ENCODE results near the gene SERPINE2.
"Not testable (repeated sequence)": the region's sequence is repeated elsewhere in the genome, so short reads cannot be mapped to it uniquely, and the experiment has no call there.

The SERPINE2 gene

DNA sequence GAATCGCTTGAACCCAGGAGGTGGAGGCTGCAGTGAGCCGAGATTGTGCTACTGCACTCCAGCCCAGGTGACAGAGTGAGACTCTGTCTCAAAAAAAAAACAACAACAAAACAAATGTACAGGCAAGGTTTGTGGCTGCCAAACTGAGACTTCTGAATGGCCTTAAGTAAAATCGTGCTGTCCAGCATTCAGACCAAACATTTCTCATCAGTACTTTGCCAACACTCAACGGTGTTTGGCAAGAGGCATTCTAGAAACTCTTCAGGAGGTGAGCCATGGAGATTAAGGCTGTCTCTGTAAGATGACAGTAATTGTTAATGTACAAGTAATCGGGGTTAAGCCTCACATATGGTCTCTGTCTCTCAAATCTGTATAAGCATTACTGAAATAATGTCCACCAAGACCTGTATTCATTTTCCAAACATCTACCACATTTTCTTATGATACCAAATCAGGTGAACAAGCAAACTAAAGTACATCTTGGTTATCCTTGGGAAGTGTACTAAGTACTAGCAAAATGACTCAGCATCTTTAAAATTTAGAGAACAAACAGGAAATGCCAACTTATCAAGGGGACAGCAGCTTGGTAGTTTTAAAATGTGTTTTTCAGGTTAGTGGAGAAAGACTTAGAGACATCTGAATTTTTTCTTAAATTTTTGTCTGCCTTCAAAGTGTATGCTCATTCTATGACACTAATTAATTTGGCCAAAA, 29.3 kb downstream of the SERPINE2 start:
- no peak for DNase-seq

DNA sequence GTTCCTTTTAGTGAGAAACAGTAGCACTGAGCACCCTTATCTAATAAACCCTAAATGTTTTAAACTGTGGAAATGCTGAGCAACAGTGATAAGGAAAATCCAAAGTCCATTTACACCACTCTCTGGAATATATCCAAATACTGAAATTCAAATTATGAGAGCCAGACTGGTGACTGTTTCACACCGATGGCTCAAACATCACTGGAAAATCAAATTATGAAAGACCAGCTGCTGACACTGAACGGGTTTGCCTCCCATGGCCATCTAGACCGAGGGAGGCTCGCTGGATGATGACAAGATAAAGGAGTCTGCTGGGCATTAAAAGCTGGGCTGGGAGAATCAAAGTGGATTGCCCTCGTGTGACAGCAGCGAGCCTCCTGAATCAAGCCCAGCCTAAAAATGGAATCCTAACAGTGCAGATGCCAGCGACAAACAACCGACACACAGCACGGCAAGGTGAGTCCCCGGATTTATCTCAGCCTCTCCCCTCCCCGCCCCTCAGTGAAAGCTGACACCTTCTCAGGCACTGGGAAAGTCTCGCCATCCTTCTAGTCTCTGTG, 30.3 kb downstream of the SERPINE2 start:
- no peak for DNase-seq

DNA sequence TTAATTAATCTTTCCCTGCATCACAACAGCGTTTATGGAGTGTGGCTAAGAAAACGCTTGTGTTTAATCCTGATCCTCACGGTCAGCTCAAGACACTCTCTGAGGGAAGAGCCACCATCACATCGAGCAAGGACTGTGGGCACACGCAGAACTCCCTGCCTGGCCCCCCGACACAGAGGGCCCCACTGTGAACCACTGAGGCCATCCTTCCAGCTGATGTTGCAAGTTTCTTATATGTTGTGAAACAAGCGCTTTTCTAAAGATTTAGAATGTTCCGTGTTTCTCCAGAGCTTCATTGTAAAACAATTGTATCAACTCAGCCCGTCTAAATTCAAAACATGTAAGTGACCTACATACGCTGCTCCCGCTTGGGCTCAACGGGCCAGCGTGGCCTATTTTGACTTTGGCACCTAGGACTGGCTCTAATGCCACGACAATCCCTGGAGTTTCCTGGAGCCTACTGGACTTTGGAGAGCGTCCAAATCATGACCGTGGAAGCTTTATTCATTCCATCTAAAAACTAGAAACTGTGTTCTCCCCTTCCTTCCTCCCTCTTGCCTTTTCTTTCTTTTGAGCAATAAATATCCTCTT, 34.9 kb downstream of the SERPINE2 start:
- DNase-seq: no peak

DNA sequence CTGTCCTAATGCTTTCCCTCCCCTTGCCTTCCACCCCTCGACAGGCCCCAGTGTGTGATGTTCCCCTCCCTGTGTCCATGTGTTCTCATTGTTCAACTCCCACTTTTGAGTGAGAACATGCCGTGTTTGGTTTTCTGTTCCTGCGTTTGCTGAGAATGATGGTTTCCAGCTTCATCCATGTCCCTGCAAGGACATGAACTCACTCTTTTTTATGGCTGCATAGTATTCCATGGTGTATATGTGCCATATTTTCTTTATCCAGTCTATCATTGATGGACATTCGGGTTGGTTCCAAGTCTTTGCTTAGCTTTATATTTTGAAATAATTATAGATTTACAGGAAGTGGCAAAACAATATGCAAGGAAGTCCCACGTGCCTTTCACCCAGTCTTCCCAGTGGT, 38.4 kb downstream of the SERPINE2 start:
- not testable (repeated sequence) for DNase-seq

- DNase-seq: no peak
Observed at GRCh38 chr2:223999862-224000261, 39.2 kb downstream of the SERPINE2 start.

DNA sequence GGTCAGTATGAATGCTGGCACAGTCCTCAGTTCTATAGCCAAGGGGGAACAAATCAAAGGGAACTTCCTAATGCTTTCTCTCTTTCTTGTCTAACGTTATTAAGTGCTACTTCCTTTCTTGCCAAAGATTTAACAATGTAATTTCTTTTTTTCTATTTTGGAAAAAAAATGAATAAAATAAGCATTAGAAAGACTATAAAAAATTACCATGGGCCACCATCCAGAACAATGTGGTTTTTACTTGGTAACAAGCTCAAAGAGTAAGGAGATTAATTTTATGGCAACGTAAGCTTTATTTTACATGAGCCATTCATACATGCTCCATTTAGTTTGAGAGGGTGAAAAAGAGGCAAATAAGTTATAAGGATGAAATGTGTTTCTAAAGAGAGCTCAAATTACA, 40.1 kb downstream of the SERPINE2 start:
- DNase-seq: no peak

GRCh38 chr2:223997938-223998337, 41.1 kb downstream of the SERPINE2 start:
- no peak for DNase-seq

GRCh38 chr2:223996391-223996790, 42.7 kb downstream of the SERPINE2 start:
- DNase-seq: no peak

GRCh38 chr2:223995569-223995968, 43.5 kb downstream of the SERPINE2 start:
- no peak for DNase-seq

DNA sequence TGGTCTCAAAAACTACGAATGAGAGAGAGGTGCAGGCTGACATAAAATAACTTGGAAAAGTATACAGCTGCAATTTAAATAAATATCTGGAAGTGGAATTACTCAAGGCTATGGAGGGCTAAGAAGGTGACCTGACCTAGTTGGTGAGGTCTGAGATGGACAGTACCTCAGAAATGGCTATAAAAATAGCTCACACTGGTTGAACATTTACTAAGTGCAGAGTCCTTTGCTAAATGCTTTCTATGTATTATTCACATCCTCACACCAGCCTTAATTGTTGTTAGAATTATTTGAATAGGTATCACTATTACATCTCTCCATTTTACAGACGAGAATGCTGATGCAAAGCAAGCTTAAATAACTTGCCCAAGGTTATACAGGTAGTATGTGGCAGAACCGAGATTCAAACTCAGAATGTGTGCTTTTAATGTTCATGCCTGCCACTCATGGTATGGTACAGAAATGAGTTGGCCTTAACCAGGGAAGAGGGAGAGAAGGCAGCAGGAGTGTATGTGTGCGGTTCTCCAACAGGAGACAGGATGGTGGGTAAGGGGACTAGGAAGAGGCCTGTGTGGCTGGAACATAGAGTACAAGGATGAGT, 44.4 kb downstream of the SERPINE2 start:
- no peak for DNase-seq

- peak; percentile 53 to 63 for DNase-seq
Observed at GRCh38 chr2:223993634-223994232, 45.4 kb downstream of the SERPINE2 start.

- no peak for DNase-seq
Observed at GRCh38 chr2:223991611-223992010, 47.5 kb downstream of the SERPINE2 start.

DNA sequence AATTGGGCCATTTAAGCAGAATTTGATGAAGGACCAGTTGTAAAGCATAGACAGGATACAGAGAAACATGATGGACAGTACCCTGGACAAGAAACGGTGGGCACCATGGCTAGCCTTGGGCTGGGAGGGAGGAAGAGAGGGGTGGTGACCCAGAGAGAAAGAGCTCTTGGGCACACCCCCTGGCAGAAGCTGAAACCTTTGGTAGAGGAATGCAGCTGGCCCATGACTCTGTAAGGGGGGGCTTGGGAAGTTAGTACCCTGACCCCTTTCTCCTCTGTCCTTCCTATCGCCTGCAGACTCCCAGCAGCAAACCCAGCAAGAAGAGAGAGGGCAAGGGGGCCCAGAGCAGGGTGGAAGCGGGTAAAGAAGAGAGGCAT, 49.2 kb downstream of the SERPINE2 start:
- no peak for DNase-seq

DNA sequence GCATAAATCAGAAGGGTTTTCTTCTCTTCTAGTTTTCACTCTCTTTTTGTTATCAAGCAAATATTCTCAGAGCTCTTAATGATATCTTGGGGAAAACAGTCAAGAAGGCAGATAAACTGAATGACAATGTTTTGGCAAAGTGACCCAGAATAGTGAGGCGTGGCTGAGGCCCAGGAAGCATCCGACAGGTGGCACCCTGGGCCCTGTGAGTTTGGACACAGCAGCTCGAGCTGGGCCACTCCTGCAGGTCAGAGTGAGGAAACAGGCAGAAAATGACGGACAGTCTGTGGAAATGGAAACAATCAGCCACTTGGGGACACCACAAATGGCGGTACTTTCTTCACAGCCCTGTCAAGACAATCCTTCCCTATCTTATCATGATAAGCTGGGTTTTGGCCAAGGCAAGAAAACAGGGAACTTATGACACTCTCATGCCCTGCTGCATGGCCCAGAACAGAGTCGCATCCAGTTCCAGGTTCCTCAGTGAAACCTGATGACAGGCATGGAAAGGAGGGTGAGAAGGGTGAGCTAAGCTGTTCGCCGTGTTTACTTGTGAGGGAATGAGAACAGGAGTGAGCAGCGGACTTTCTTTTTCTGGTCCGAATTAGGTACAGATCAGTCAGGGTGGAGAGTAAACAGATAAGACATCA, 49.8 kb downstream of the SERPINE2 start:
- no peak for DNase-seq

GRCh38 chr2:223981241-223981640, 57.8 kb downstream of the SERPINE2 start:
- no peak for DNase-seq

DNA sequence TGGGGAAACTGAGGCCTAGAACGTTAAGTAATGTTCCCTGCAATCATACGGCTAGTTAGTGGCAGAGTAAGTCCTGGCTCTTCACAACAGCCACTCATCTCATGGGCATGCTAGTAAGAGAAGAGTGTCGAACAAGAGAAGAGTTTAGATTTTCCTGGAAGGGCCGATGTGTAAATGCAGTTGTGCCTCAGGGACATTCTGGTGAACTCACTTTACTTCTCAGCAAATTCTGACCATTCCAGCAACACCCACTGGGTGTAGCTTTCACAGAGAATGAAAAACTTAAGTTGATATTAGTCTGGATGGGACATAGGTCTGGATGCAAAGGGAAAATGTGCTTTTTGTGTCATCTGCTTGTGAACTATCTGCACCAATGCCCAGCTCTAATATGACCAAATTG, 58.3 kb downstream of the SERPINE2 start:
- DNase-seq: no peak

- no peak for DNase-seq
Observed at GRCh38 chr2:223980397-223980735, 58.7 kb downstream of the SERPINE2 start.

DNA sequence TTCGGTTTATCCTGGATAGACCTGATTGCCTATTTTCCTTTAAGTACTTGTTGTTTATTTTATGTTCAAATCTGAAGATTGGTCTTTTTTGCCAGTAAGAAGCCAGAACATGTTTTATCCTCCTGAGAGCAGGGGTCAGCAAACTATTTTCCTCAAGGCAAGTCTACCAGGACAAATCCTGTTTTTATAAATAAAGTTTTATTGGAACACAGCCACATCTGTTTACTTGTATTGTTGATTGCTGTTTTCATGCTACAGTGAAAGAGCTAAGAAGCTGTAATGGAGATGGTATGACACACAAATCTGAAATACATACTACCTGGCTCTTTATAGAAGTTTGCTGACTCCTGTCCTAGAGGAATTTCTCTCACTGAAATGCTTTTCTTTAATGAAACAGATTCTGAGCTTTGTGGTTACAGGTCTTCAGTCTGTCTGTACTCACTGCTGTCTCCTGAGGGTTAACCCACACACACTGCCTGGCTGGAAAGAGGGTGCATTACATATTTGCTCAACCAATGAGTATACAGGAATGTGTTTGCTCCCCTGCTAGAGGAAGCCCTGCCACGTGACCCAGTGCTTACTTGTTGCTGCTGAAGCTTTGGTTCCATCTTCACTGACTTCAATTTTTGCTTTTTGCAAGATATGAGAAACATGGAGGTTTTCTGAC, 59.2 kb downstream of the SERPINE2 start:
- no peak for DNase-seq

GRCh38 chr2:223978451-223978850, 60.6 kb downstream of the SERPINE2 start:
- DNase-seq: no peak

- no peak for DNase-seq
Observed at GRCh38 chr2:223976635-223977226, 62.4 kb downstream of the SERPINE2 start.

GRCh38 chr2:223973606-223974005, 65.5 kb downstream of the SERPINE2 start:
- no peak for DNase-seq

DNA sequence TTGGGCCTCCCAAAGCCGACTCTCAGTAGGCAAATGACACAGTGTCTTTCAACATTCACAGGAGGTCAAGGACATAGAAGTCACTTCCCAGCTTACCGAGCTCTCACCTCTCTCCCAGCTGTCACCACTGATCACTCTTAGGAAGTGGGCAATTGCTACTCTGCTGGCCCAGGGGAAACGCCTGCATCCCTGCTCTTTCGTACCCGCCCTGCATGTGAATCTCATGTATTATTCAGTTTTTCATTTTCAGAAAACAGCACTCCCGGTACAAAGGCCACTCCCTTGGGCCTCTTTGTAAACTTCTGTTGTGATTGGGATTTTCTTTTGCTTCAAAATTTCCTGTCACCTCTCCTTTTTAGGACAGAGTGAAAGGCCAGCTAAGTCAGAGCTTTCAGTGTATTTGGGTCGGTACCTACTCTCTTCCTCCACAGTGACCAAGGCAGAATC, 66.4 kb downstream of the SERPINE2 start:
- DNase-seq: no peak
